Neural cell (in vitro differentiated cells): Measurements from ENCODE around the gene CLPSL1. TPM values are rescaled to one million over a fixed set of nuclear protein-coding genes. Genes with fewer than 3 reads are reported as not detected.

Experiments
- H2AFZ ChIP-seq: fragments of 200-600, 300-800 bp; sonication (generic), shearing (Covaris generic); 2 replicates; pipeline ENCODE4 v1.6.0; 2014; ENCODE audit warnings: low read depth, mild to moderate bottlenecking, antibody characterized with exemption, low read length, moderate library complexity
- H3F3A ChIP-seq: fragments of 200-600 bp; shearing (Covaris generic); 2 replicates; pipeline ENCODE4 v1.6.1; 2016; ENCODE audit warnings: mild to moderate bottlenecking, moderate library complexity, mixed read lengths, antibody characterized with exemption, low read length; ENCODE audit not compliant: insufficient read depth, poor library complexity, severe bottlenecking
- H3K27ac ChIP-seq: fragments of 200-600, 300-800 bp; sonication (generic), shearing (Covaris generic); 2 replicates; pipeline ENCODE4 v1.5.1; 2014; ENCODE audit warnings: mild to moderate bottlenecking, low read length, moderate library complexity
- H3K27me3 ChIP-seq: fragments of 300-800, 200-600 bp; sonication (generic), shearing (Covaris generic); 2 replicates; pipeline ENCODE4 v1.6.0; 2014; ENCODE audit warnings: mild to moderate bottlenecking, low read depth, low read length, moderate library complexity; ENCODE audit not compliant: insufficient read depth
- H3K36me3 ChIP-seq: fragments of 300-800, 200-600 bp; sonication (generic), shearing (Covaris generic); 2 replicates; pipeline ENCODE4 v1.5.1; 2014; ENCODE audit warnings: mild to moderate bottlenecking, antibody characterized with exemption, low read length, moderate library complexity; ENCODE audit not compliant: insufficient read depth
- H3K4me2 ChIP-seq: fragments of 300-800, 200-600 bp; sonication (generic), shearing (Covaris generic); 2 replicates; pipeline ENCODE4 v1.6.0; 2014; ENCODE audit warnings: mild to moderate bottlenecking, low read length
- H3K4me3 ChIP-seq: fragments of 300-800, 200-600 bp; sonication (generic), shearing (Covaris generic); 2 replicates; pipeline ENCODE4 v1.5.1; 2014; ENCODE audit warnings: mild to moderate bottlenecking, low read length, moderate library complexity
- H3K79me2 ChIP-seq: fragments of 200-600 bp; shearing (Covaris generic); replicated peaks from 2 replicates; pipeline ENCODE4 v1.6.0; 2014; ENCODE audit warnings: mild to moderate bottlenecking, low read length, moderate library complexity; ENCODE audit not compliant: insufficient read depth
- H3K9ac ChIP-seq: fragments of 300-800, 200-600 bp; sonication (generic), shearing (Covaris generic); 2 replicates; pipeline ENCODE4 v1.6.1; 2016; ENCODE audit warnings: mild to moderate bottlenecking, low read length, mixed read lengths
- H3K9me2 ChIP-seq: fragments of 200-600 bp; shearing (Covaris generic); 2 replicates; pipeline ENCODE4 v1.6.1; 2016; ENCODE audit warnings: mild to moderate bottlenecking, low read length, mixed read lengths; ENCODE audit not compliant: insufficient read depth
- H3K9me3 ChIP-seq: fragments of 200-600, 300-800 bp; sonication (generic), shearing (Covaris generic); 2 replicates; pipeline ENCODE4 v1.6.1; 2016; ENCODE audit warnings: mild to moderate bottlenecking, mixed run types, low read length, moderate library complexity, mixed read lengths
- H4K20me1 ChIP-seq: fragments of 200-600 bp; shearing (Covaris generic); 2 replicates; pipeline ENCODE4 v1.6.1; 2016; ENCODE audit warnings: mild to moderate bottlenecking, mixed run types; ENCODE audit not compliant: insufficient read depth
- EP300 ChIP-seq: fragments of 450-650 bp; conservative IDR thresholded peaks from 2 replicates; pipeline ENCODE4 v1.6.1; 2014; ENCODE audit warnings: antibody characterized with exemption, mild to moderate bottlenecking, moderate library complexity; ENCODE audit not compliant: poor library complexity, severe bottlenecking
- EZH2 ChIP-seq: fragments of 200-600, 300-800 bp; shearing (Covaris generic), sonication (generic); IDR thresholded peaks from 2 replicates; pipeline ENCODE4 v1.6.1; 2014; ENCODE audit warnings: antibody characterized with exemption, low read length, borderline replicate concordance, mild to moderate bottlenecking; ENCODE audit not compliant: insufficient read depth, poor library complexity, severe bottlenecking
- MXI1 ChIP-seq: fragments of 450-650 bp; conservative IDR thresholded peaks from 2 replicates; pipeline ENCODE4 v1.6.1; 2014; ENCODE audit warnings: antibody characterized with exemption, mild to moderate bottlenecking; ENCODE audit not compliant: poor library complexity, severe bottlenecking
- POLR2AphosphoS5 ChIP-seq: IDR thresholded peaks from 2 replicates; pipeline ENCODE4 v1.6.1; 2012
- RAD21 ChIP-seq: fragments of 450-650 bp; conservative IDR thresholded peaks from 2 replicates; pipeline ENCODE4 v1.6.1; 2014; ENCODE audit warnings: antibody characterized with exemption, mild to moderate bottlenecking, moderate library complexity
- SMC3 ChIP-seq: fragments of 450-650 bp; conservative IDR thresholded peaks from 2 replicates; pipeline ENCODE4 v1.6.1; 2014; ENCODE audit warnings: antibody characterized with exemption, mild to moderate bottlenecking, moderate library complexity; ENCODE audit not compliant: poor library complexity
- TAF1 ChIP-seq: IDR thresholded peaks from 2 replicates; pipeline ENCODE4 v1.6.1; 2012; ENCODE audit warnings: low read depth
- polyA plus RNA-seq: library from polyadenylated mRNA; depleted of rRNA; stranded (reverse); fragments of >200 nt; gene quantifications from 2 replicates; pipeline ENCODE4 v1.2.3, GENCODE V29; 2014
- TF ChIP-seq, protein P1 (sequence below): fragments of 450-650 bp; IDR thresholded peaks from 2 replicates; pipeline ENCODE4 v1.5.1; 2014; ENCODE audit warnings: antibody characterized with exemption, mild to moderate bottlenecking, moderate library complexity; ENCODE audit not compliant: poor library complexity, severe bottlenecking
- TF ChIP-seq, protein P2 (sequence below): IDR thresholded peaks from 2 replicates; pipeline ENCODE4 v1.6.1; 2012; ENCODE audit warnings: borderline replicate concordance

Gene CLPSL1
- polyA plus RNA-seq, 1 donor from 2014 or later, result not detected

DNA sequence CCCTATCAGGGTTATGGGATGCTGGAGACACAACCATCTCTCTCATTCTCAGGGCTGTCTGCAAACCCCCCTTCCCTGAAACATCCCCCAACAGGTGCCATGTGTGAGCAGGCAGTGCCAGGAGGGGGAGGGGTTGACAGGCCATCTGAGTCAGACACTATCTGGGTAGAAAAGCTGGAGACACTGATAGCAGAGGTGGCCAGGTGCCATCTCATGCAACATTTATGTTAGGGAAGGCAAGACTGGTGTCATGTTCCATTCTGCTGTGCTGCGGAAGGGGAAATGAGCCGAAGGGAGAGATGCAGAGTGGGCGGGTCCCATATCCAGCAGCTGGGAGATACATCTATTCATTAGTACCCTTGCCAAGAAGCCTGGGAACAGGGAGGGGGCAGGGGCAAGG, 27.9 kb downstream of the CLPSL1 start:
- no peak overlapping the region for H3K4me3 ChIP-seq

DNA sequence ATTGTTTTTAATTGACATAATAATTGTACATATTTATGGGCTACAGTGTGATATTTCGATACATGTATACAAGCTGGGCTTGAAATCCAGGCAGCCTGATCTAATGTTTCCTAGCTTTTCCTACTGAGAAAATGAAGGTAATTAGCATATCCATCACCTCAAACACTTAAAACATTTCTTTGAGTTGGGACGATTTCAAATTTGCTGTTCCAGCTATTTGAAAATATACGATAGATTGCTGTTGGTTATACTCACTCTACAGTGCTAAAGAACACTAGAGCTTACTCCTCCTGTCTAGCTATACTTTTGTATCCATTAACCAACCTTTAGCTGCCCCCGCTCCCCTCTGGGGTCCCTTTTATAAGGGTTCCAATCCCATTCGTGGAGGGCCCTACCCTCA, 29.0 kb downstream of the CLPSL1 start:
- Histone ChIP-seq H3K36me3 (no peaks in the 10 kb centered on the region), H3K4me2 (no peak overlapping the region), H3K79me2 (no peaks in the 10 kb centered on the region), H3K4me3 (no peak overlapping the region), H2AFZ (no peak overlapping the region), H3K27me3 (no peaks in the 10 kb centered on the region), H3K9me3 (no peaks in the 10 kb centered on the region), H3F3A (no peaks in the 10 kb centered on the region), H4K20me1 (no peaks in the 10 kb centered on the region), H3K9me2 (no peaks in the 10 kb centered on the region), H3K9ac (no peak overlapping the region), H3K27ac (no peak overlapping the region)
- TF ChIP-seq RAD21 (no peak), EZH2 (no peak), TAF1 (no peak), EP300 (no peak), SMC3 (no peak), MXI1 (no peak), POLR2AphosphoS5 (no peak)
- TF ChIP-seq, protein P1, sequence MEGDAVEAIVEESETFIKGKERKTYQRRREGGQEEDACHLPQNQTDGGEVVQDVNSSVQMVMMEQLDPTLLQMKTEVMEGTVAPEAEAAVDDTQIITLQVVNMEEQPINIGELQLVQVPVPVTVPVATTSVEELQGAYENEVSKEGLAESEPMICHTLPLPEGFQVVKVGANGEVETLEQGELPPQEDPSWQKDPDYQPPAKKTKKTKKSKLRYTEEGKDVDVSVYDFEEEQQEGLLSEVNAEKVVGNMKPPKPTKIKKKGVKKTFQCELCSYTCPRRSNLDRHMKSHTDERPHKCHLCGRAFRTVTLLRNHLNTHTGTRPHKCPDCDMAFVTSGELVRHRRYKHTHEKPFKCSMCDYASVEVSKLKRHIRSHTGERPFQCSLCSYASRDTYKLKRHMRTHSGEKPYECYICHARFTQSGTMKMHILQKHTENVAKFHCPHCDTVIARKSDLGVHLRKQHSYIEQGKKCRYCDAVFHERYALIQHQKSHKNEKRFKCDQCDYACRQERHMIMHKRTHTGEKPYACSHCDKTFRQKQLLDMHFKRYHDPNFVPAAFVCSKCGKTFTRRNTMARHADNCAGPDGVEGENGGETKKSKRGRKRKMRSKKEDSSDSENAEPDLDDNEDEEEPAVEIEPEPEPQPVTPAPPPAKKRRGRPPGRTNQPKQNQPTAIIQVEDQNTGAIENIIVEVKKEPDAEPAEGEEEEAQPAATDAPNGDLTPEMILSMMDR, result no peak
- TF ChIP-seq, protein P2, sequence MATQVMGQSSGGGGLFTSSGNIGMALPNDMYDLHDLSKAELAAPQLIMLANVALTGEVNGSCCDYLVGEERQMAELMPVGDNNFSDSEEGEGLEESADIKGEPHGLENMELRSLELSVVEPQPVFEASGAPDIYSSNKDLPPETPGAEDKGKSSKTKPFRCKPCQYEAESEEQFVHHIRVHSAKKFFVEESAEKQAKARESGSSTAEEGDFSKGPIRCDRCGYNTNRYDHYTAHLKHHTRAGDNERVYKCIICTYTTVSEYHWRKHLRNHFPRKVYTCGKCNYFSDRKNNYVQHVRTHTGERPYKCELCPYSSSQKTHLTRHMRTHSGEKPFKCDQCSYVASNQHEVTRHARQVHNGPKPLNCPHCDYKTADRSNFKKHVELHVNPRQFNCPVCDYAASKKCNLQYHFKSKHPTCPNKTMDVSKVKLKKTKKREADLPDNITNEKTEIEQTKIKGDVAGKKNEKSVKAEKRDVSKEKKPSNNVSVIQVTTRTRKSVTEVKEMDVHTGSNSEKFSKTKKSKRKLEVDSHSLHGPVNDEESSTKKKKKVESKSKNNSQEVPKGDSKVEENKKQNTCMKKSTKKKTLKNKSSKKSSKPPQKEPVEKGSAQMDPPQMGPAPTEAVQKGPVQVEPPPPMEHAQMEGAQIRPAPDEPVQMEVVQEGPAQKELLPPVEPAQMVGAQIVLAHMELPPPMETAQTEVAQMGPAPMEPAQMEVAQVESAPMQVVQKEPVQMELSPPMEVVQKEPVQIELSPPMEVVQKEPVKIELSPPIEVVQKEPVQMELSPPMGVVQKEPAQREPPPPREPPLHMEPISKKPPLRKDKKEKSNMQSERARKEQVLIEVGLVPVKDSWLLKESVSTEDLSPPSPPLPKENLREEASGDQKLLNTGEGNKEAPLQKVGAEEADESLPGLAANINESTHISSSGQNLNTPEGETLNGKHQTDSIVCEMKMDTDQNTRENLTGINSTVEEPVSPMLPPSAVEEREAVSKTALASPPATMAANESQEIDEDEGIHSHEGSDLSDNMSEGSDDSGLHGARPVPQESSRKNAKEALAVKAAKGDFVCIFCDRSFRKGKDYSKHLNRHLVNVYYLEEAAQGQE, result no peak

More for the DNA sequence above, 27.9 kb downstream of the CLPSL1 start:
- Histone ChIP-seq H3K9ac (no peak overlapping the region), H3K27ac (no peak overlapping the region), H3K9me3 (no peaks in the 10 kb centered on the region), H3K79me2 (no peaks in the 10 kb centered on the region), H3K36me3 (no peaks in the 10 kb centered on the region), H3K4me2 (no peak overlapping the region), H3K27me3 (no peaks in the 10 kb centered on the region), H4K20me1 (no peaks in the 10 kb centered on the region), H3K9me2 (no peaks in the 10 kb centered on the region), H3F3A (no peaks in the 10 kb centered on the region), H2AFZ (no peak overlapping the region)
- TF ChIP-seq EZH2 (no peak), EP300 (no peak), SMC3 (no peak), MXI1 (no peak), TAF1 (no peak), RAD21 (no peak), POLR2AphosphoS5 (no peak)
- TF ChIP-seq, protein P2, result no peak
- TF ChIP-seq, protein P1, result no peak
